K562 (cell line): Measurements from ENCODE around the gene F12. TPM values are rescaled to one million over a fixed set of nuclear protein-coding genes. Genes with fewer than 3 reads are reported as not detected.
A peak's percentile ranks its signal among the peaks of the same experiment; 100 is the strongest.

Experiments used
- CSDE1 ChIP-seq, 2 experiments: fragments of 450-650 bp; IDR thresholded peaks; 2 replicates each; pipeline ENCODE4 v1.6.1; 2016; ENCODE audit warnings: mild to moderate bottlenecking in 1 of 2
- DIDO1 ChIP-seq: fragments of 450-650 bp; IDR thresholded peaks from 2 replicates; pipeline ENCODE4 v1.6.1; 2016; ENCODE audit warnings: low read depth, missing biosample characterization, missing genetic modification characterization
- DNMT1 ChIP-seq: fragments of 450-650 bp; IDR thresholded peaks from 2 replicates; pipeline ENCODE4 v1.6.1; 2016; ENCODE audit warnings: antibody characterized with exemption, mild to moderate bottlenecking
- HES1 ChIP-seq: fragments of 450-650 bp; IDR thresholded peaks from 2 replicates; pipeline ENCODE4 v1.6.1; 2016; ENCODE audit warnings: low read depth, mild to moderate bottlenecking, moderate library complexity
- IRF9 ChIP-seq: fragments of 450-650 bp; IDR thresholded peaks from 2 replicates; pipeline ENCODE4 v1.6.1; 2016; ENCODE audit warnings: missing biosample characterization, missing genetic modification characterization
- KAT2B ChIP-seq: IDR thresholded peaks from one replicate; pipeline ENCODE4 v1.6.1; 2012; ENCODE audit warnings: low read depth, mild to moderate bottlenecking, control low read depth, inconsistent platforms, low read length, moderate library complexity
- MYNN ChIP-seq, 2 experiments: sonication (generic); formaldehyde crosslinking in 1 of 2; IDR thresholded peaks; 2 replicates each; pipeline versions ENCODE4 v1.5.0 to v1.6.1; 2016 to 2020; ENCODE audit warnings: antibody characterized with exemption in 1 of 2, missing genetic modification reagents in 1 of 2
- NR1H2 ChIP-seq: sonication (generic); formaldehyde crosslinking; IDR thresholded peaks from 2 replicates; pipeline ENCODE4 v1.4.0; 2020; ENCODE audit warnings: mild to moderate bottlenecking, missing genetic modification reagents
- PYGO2 ChIP-seq: fragments of 450-650 bp; IDR thresholded peaks from 2 replicates; pipeline ENCODE4 v1.6.1; 2016; ENCODE audit warnings: mild to moderate bottlenecking, missing genetic modification characterization, moderate library complexity, missing compliant biosample characterization
- RBM15 ChIP-seq: fragments of 200-400 bp; formaldehyde crosslinking; IDR thresholded peaks from 2 replicates; pipeline ENCODE4 v1.6.1; 2018; ENCODE audit warnings: mild to moderate bottlenecking, low read length, moderate library complexity; ENCODE audit not compliant: insufficient read depth
- RNF2 ChIP-seq: sonication (generic); IDR thresholded peaks from 2 replicates; pipeline ENCODE4 v1.6.1; 2016
- SIRT6 ChIP-seq: IDR thresholded peaks from one replicate; pipeline ENCODE4 v1.6.1; 2012; ENCODE audit warnings: low read depth, mild to moderate bottlenecking, control low read depth, inconsistent platforms, low read length, moderate library complexity
- SPI1 ChIP-seq: IDR thresholded peaks from 2 replicates; pipeline ENCODE4 v1.6.1; 2011; ENCODE audit warnings: low read depth, low read length, control low read depth, borderline replicate concordance
- SRSF1 ChIP-seq: fragments of 200-400 bp; formaldehyde crosslinking; IDR thresholded peaks from 2 replicates; pipeline ENCODE4 v1.6.1; 2017; ENCODE audit warnings: mild to moderate bottlenecking, low read depth, low read length, moderate library complexity
- TEAD1 ChIP-seq, 2 experiments: fragments of 450-650 bp in 1 of 2; sonication (generic) in 1 of 2; formaldehyde crosslinking; IDR thresholded peaks; 2 replicates each; pipeline versions ENCODE4 v1.4.0 to v1.8.0; 2020 to 2022; ENCODE audit warnings: mild to moderate bottlenecking in 2 of 2, missing genetic modification reagents in 1 of 2
- TEAD4 ChIP-seq, 2 experiments: sonication (generic) in 1 of 2; formaldehyde crosslinking in 1 of 2; IDR thresholded peaks; 2 replicates each; pipeline versions ENCODE4 v1.6.1 to v1.8.0; 2012 to 2022; ENCODE audit warnings: borderline replicate concordance in 1 of 2, inconsistent platforms in 1 of 2, low read length in 1 of 2, mild to moderate bottlenecking in 1 of 2, missing genetic modification reagents in 1 of 2
- ZNF785 ChIP-seq: fragments of 250-450 bp; sonication (Bioruptor Pico); IDR thresholded peaks from 2 replicates; pipeline ENCODE4 v1.4.0; 2020; ENCODE audit warnings: mild to moderate bottlenecking
- polyA plus RNA-seq, 8 experiments: library from polyadenylated mRNA; depleted of rRNA in 4 of 8; stranded (reverse) in 5 of 8; unstranded in 3 of 8; fragments of >200 nt; fragmentation: Nextera tagmentation in 2 of 8; fragmentation: Illumina TruSeq in 1 of 8; extraction: Ambion mirVana in 2 of 8; extraction: Trizol in 1 of 8; gene quantifications; 2 replicates each; pipeline versions ENCODE4 v1.2.1 to v1.2.3, GENCODE V29; 2011 to 2014; ENCODE audit warnings: inconsistent platforms in 1 of 8, missing spikeins in 1 of 8
- total RNA-seq, 7 experiments: library from RNA; depleted of rRNA in 6 of 7; stranded (reverse); fragments of >200 nt in 6 of 7; fragmentation: Illumina TruSeq in 2 of 7; extraction: Trizol in 2 of 7; gene quantifications; 2 replicates each; pipeline versions ENCODE4 v1.2.1 to v1.2.3, GENCODE V29; 2011 to 2021; ENCODE audit warnings: low replicate concordance in 1 of 7
- TF ChIP-seq, protein P1 (sequence below), 2 experiments: fragments of 450-650 bp; IDR thresholded peaks; 2 replicates each; pipeline ENCODE4 v1.6.1; 2016
- TF ChIP-seq, protein P2 (sequence below), 2 experiments: fragments of 150-350 bp in 1 of 2; IDR thresholded peaks; 2 replicates each; pipeline ENCODE4 v1.6.1; 2012 to 2016; ENCODE audit warnings: low read depth in 2 of 2, low read length in 2 of 2, mild to moderate bottlenecking in 1 of 2, moderate library complexity in 1 of 2

F12 gene
- total and polyA plus RNA-seq, 9 of the 15 experiments (the other 6 are each of a cell fraction or from before 2014, with no cell fraction given): 0.59 to 18.3 (median 3.6) TPM

- TF ChIP-seq IRF9 (tag): no peak
- no peak for TF ChIP-seq ZNF785 (CRISPR knock-in tag)
- no peak for TF ChIP-seq TEAD4 (IDR thresholded peaks at IDR 0.05; ENCODE audit: low read length)
- no peak for TF ChIP-seq TEAD4 (CRISPR knock-in tag; IDR thresholded peaks at IDR 0.05; ENCODE audit: borderline replicate concordance)
- TF ChIP-seq, protein P1, sequence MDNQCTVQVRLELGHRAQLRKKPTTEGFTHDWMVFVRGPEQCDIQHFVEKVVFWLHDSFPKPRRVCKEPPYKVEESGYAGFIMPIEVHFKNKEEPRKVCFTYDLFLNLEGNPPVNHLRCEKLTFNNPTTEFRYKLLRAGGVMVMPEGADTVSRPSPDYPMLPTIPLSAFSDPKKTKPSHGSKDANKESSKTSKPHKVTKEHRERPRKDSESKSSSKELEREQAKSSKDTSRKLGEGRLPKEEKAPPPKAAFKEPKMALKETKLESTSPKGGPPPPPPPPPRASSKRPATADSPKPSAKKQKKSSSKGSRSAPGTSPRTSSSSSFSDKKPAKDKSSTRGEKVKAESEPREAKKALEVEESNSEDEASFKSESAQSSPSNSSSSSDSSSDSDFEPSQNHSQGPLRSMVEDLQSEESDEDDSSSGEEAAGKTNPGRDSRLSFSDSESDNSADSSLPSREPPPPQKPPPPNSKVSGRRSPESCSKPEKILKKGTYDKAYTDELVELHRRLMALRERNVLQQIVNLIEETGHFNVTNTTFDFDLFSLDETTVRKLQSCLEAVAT (IDR thresholded peaks at IDR 0.05): no peak
- peak; percentile 62 for TF ChIP-seq KAT2B
- TF ChIP-seq RNF2: peak; percentile 54; the same call in 1 of the 2 replicates
- TF ChIP-seq DIDO1: no peak
- TF ChIP-seq NR1H2 (CRISPR knock-in tag): no peak
- no peak for TF ChIP-seq SIRT6
- no peak for TF ChIP-seq DNMT1
- TF ChIP-seq HES1: no peak
- no peak for TF ChIP-seq RBM15
- TF ChIP-seq CSDE1 (IDR thresholded peaks at IDR 0.05): no peak
- no peak for TF ChIP-seq SRSF1
- TF ChIP-seq MYNN (IDR thresholded peaks at IDR 0.05): peak; percentile 62; the same call in 1 of the 2 replicates
- TF ChIP-seq MYNN (CRISPR knock-in tag; IDR thresholded peaks at IDR 0.05): no peak
- no peak for TF ChIP-seq PYGO2 (tag)
- 0 out of 4 replicates have a peak, but pooled peaks of 1 of the 2 experiments have one; percentile 37 for TF ChIP-seq TEAD1 (CRISPR knock-in tag; IDR thresholded peaks at IDR 0.05)
- TF ChIP-seq, protein P2, sequence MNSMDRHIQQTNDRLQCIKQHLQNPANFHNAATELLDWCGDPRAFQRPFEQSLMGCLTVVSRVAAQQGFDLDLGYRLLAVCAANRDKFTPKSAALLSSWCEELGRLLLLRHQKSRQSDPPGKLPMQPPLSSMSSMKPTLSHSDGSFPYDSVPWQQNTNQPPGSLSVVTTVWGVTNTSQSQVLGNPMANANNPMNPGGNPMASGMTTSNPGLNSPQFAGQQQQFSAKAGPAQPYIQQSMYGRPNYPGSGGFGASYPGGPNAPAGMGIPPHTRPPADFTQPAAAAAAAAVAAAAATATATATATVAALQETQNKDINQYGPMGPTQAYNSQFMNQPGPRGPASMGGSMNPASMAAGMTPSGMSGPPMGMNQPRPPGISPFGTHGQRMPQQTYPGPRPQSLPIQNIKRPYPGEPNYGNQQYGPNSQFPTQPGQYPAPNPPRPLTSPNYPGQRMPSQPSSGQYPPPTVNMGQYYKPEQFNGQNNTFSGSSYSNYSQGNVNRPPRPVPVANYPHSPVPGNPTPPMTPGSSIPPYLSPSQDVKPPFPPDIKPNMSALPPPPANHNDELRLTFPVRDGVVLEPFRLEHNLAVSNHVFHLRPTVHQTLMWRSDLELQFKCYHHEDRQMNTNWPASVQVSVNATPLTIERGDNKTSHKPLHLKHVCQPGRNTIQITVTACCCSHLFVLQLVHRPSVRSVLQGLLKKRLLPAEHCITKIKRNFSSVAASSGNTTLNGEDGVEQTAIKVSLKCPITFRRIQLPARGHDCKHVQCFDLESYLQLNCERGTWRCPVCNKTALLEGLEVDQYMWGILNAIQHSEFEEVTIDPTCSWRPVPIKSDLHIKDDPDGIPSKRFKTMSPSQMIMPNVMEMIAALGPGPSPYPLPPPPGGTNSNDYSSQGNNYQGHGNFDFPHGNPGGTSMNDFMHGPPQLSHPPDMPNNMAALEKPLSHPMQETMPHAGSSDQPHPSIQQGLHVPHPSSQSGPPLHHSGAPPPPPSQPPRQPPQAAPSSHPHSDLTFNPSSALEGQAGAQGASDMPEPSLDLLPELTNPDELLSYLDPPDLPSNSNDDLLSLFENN (IDR thresholded peaks at IDR 0.05; ENCODE audit: low read depth in 2 of 2, low read length in 2 of 2): no peak
- no peak for TF ChIP-seq SPI1
These were observed 38.8 kb downstream of the F12 start (continued) for GRCh38 chr5:177370488-177371119.
